Measurements from ENCODE around the gene PGAP1.
"Not testable (repeated sequence)": the region's sequence is repeated elsewhere in the genome, so short reads cannot be mapped to it uniquely, and the experiment has no call there.

The PGAP1 gene

DNA sequence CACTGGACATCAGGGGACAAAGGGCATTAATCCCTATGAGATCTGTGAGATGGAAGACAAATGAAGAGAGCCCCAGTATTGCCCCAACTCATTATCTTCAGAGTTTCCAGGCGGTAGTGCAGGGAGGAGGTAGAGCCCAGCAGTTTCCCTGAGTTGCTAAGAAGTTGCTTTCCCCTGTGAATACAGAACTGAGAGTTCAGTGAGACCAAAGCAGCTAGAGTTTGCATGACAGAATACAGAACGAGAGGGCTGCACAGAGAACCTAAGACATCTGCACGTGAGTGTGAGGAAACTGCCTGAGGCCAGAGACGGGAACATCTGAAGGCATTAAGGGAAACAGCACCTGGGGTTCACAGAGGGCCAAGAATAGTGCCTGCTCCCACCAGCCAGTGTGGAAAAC lies 18.1 kb upstream of the PGAP1 start:
- DNase-seq (ENCODE audit: low read depth in 2 of 2) = no peak

GRCh38 chr2:196941398-196942078 lies 15.0 kb upstream of the PGAP1 start:
- no peak for DNase-seq (ENCODE audit: low read depth in 2 of 2)

DNA sequence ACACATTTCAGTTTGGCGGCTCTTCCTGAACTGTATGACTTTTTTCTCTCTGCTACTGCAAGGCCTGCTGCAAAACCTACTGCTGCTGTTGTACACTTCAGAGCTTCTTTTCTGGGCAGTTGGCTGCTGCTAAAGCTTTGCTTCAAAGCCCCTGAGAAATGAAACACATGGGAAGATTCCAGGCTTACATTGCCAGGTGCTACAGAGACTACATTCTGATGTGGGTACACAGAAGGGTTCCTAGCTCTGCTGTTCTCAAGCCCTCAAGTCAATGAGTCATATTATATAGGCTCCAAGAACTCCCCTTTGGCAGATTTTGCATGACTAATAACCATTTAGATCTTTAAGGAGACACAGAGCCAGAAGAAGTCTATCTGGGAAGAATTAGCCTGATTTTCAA lies 12.9 kb upstream of the PGAP1 start:
- no peak for DNase-seq (ENCODE audit: low read depth in 2 of 2)

DNA sequence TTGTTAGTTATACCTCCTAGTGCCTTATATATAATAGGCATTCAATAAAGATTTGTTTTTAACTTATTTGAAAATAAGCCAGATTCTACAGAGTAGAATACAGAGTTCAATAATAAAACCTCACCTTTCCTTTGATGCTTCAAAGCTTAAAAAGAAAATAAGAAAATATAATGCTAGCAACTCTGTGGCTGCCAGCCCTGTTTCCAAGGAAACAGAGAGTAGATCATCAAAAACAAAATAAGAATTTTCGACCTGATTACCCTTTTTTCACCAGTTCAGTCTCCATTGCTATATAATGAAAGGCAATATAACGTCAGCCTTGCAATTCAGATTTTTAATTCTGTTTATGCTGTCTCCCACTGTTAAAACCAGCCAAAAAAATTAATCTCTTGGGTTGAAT lies 8.9 kb upstream of the PGAP1 start:
- DNase-seq (ENCODE audit: low read depth in 2 of 2) = no peak

GRCh38 chr2:196934672-196935071 lies 8.2 kb upstream of the PGAP1 start:
- DNase-seq (ENCODE audit: low read depth in 2 of 2) = no peak

DNA sequence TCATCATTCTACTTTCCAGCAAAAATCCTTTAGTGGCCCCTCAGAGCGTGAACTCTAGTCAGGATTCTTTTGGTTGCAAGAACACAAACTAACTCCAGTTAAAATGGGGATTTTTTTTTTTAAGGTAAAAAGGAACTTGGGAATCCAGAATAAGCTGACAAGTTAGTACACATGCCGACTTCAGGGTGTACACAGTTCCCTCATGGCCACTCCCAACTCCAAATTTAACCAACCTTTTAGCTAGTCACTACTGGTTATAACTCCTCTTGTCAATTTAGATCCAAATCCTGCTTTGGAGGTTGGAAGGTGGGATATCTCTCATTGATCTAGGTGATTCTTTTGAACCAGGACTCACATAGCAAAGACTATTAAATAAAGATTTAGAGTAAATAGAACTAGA lies 5.0 kb upstream of the PGAP1 start:
- no peak for DNase-seq (ENCODE audit: low read depth in 2 of 2)

GRCh38 chr2:196927376-196928225 lies 1.1 kb upstream of the PGAP1 start:
- no peak for DNase-seq (ENCODE audit: low read depth in 2 of 2)

DNA sequence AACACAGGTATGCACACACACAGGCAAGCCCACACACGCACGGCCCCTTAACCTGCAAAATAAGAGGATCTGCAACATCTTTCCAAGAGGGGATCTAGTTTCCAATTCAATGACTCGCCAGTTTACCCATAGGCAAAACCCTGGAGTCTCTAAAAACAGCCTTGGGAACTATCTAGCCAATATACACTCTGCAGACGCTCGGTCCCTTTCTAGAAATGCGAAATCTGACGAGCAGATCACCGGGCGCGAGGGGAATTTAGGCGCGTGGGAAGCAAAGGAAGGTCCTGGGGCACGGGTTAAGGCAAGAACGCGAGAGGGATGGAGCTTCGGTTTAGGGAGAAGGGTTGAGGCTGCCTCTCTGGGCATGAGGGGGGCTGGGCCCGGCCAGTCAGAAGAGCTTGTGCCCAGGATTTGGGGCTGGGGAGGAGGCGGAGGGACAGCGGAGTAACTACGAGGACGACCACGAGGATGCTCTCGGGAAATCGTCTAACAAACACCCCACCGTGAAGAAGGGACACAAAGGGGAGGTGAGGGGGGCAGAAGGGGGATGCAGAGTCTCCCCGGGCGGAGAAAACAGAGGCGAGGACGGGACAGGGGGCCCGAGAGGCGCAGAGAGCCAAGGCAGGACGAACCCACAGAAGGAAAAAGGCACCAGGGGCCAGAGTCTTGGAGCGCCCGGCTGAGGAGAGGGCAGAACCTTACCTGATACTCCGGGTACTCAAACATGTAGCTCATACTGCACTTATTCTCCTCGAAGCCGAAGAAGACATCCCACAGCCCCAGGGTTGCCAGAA lies 542 bp downstream of the PGAP1 start:
- no peak for DNase-seq (ENCODE audit: low read depth in 2 of 2)

DNA sequence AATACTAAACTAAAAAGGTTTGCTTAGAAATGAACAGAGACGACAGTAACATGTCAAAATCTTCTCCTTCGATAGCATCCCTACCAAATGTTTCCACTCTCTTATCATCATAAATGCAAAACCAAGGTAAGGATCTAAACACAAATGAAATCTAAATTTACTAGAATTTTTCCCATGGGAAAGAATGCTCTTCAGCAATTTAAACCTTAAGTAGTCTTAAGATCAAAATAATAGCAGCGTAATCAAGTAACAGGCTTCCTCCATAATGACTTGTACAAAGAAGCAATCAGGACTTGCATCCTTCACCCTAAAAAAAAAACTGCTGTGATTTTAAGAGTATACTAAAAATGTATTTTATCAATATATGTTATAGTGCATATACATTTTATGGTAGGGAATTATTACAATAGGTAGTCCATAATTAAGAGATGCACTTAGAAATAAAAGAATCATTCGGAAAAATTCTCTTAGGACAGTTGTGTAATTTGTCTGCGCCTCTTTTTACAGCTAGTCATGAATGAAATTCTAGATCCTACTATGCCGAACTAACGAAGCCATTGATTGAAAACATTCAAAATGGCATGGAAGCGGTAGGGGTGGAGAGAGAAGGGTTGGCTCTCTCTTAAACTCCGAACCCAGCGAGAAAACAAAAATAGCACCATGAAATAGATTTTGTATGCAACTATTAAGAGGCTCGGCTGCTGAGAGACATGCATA lies 1.3 kb downstream of the PGAP1 start:
- DNase-seq (ENCODE audit: low read depth in 2 of 2) = no peak

GRCh38 chr2:196924051-196924450 lies 2.5 kb downstream of the PGAP1 start:
- DNase-seq (ENCODE audit: low read depth in 2 of 2) = no peak

DNA sequence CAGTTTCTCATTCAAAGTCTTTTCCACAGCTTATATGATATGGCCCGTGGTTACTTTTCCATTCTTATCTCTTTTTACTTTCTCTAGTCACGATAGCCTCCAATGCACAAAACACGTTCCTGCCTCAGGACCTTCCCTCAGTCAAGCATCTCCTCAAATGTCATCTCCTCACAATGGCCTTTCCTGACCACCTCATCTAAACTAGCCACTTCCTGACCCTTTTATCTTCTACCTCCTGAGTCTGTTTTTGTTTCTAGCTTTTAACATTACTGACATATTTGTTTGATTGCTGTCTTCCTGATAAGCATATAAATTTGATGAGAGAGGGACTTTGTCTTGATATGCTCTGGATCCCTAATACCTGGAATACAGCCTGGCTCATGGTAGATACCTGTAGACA lies 7.6 kb downstream of the PGAP1 start:
- DNase-seq (ENCODE audit: low read depth in 2 of 2) = no peak

DNA sequence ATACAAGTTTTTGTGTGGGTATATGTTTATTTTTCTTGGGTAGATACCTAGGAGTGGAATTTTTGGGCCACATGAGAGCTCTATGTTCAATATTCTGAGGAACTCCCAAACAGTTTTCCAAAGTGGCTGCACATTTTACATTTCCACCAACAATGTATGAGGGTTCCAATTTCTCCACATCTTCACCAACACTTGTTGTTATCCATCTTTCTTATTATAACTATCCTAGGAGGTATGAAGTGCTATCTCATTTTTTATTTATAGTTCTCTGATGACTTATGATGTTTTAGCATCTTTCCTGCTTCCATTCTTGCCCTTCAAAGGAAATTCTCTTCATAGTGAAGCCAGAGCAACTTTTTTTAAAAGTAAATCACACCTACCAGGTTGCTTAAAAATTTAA lies 8.7 kb downstream of the PGAP1 start:
- DNase-seq (ENCODE audit: low read depth in 2 of 2) = no peak

DNA sequence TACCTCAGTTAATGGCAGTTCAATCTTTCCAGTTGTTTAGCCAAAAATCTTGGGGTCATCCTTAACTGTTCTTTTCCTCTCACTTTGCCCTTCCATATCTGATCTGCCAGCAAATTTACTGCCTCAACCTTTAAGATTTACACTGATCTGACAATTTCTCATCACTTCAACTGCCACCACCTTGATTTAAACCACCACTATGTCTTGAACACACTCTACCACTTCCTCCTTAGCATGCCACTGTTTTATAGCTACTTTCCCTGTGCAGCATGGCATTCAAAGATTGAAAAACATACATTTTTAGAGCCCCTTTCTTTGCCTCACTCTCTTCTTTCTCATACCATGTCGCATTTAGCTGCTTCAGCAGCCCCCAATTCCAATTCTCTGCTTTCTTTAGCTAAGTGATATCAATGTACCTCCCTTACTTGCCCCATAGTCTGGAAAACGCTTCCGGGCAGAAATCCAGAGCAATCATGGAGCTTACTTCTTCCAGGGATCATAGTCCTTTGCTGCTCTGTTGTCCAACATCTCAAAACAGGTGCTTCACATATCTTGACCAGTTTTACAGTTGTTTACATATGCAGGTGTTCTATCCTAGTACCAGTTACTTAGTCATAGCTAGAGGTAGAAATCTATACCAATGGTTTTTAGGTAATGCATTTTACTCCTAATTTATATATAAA lies 10.9 kb downstream of the PGAP1 start:
- DNase-seq (ENCODE audit: low read depth in 2 of 2) = no peak

GRCh38 chr2:196914867-196915460 lies 11.5 kb downstream of the PGAP1 start:
- no peak for DNase-seq (ENCODE audit: low read depth in 2 of 2)

- DNase-seq (ENCODE audit: low read depth in 2 of 2) = no peak
Observed at GRCh38 chr2:196913691-196914090, 12.8 kb downstream of the PGAP1 start.

- DNase-seq (ENCODE audit: low read depth in 2 of 2) = not testable (repeated sequence)
Observed at GRCh38 chr2:196905365-196905764, 21.1 kb downstream of the PGAP1 start.

DNA sequence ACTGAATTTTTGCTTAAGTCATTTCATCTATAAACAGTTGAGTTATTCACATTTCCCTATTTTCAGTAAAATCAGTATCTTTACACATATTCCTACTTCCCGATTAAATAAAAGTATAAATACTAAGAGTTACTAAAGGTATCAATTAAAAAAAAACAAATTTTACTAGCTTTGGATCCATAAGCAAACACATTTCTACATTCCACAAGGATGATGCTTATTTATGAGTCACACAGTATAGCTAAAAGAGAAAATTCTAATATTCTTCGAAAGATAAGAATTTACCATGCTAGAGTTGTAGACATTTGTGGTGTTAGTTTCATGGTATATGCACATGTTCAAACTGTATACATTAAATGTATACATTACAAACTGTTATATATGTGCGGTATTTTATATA lies 23.7 kb downstream of the PGAP1 start:
- no peak for DNase-seq (ENCODE audit: low read depth in 2 of 2)

DNA sequence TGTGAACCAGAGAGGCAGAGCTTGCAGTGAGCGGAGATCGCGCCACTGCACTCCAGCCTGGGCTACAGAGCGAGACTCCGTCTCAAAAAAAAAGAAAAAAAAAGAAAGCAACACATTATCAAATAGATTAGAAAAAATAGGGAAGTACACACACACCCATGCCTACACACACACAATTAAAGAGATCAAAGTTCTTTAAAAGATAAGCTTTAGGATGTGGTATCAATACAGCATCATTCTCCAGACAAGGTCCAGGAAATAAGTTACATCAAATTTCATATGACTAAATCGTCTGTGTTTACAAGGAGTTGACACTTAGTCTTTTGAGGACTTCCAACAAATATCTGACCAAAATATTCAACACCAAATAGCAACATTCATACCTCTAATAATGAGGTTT lies 25.7 kb downstream of the PGAP1 start:
- DNase-seq (ENCODE audit: low read depth in 2 of 2) = no peak

DNA sequence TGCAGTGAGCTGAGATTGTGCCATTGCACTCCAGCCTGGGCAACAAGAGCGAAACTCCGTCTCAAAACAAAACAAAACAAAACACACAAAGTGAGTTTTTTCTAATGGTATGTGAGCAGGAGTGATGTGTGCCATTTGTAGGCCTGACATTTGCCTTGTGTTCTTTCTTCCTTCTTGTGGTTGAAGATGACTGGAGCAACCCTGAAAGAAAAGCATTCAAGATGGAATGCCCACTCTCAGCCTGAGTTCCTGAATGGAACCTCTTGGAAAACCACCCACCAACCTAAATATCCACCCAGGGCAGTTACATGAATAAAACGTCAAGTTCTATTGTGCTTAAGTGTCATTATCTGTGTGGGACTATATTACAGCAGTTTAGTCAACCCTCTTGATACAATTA lies 26.5 kb downstream of the PGAP1 start:
- no peak for DNase-seq (ENCODE audit: low read depth in 2 of 2)

GRCh38 chr2:196891136-196891535 lies 35.4 kb downstream of the PGAP1 start:
- no peak for DNase-seq (ENCODE audit: low read depth in 2 of 2)

DNA sequence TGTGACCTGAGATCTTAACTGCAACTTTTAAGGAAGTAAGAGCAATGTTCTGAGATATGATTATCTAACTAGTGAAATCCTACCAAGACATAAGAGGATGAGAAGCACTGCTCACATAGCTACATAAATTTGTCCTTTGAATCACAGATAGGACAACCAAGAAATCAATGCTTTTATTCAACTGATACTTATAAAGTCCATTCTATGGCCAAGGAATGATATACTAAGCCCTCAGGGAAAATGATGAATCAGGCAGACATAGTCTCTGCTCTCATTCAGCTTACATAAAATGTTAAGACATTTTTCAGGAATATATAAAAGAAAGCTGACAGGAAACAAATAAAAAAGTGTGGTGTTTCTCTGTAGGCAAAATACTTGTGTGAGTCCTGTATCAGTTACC lies 39.1 kb downstream of the PGAP1 start:
- no peak for DNase-seq (ENCODE audit: low read depth in 2 of 2)
